Activated naive CD8-positive, alpha-beta T cell treated with anti-CD3 and anti-CD28 coated beads, Interleukin-2, amount 50 U/mL, for 24 hours (primary cell): ENCODE results near the gene COPS2.
"Not testable (repeated sequence)": the region's sequence is repeated elsewhere in the genome, so short reads cannot be mapped to it uniquely, and the experiment has no call there.

ENCODE experiments used
- ATAC-seq: fragments of 150-1000 bp; cut with Tn5 transposase; one replicate; pipeline ENCODE4 v1.10.0; 2021
- DNase-seq: peaks from one replicate; pipeline ENCODE4 v3.0.0; 2021
- H3K27ac Mint-ChIP-seq: one replicate; pipeline ENCODE4 v1.8.0; 2021; ENCODE audit warnings: mild to moderate bottlenecking, mixed read lengths
- H3K27me3 Mint-ChIP-seq: one replicate; pipeline ENCODE4 v1.8.0; 2021; ENCODE audit warnings: mixed read lengths
- H3K36me3 Mint-ChIP-seq: one replicate; pipeline ENCODE4 v1.8.0; 2021; ENCODE audit warnings: low read depth, mixed read lengths
- H3K4me1 Mint-ChIP-seq: one replicate; pipeline ENCODE4 v1.8.0; 2021; ENCODE audit warnings: mixed read lengths
- H3K4me3 Mint-ChIP-seq: one replicate; pipeline ENCODE4 v1.8.0; 2021; ENCODE audit warnings: mild to moderate bottlenecking, moderate library complexity, mixed read lengths
- H3K9me3 Mint-ChIP-seq: one replicate; pipeline ENCODE4 v1.8.0; 2021; ENCODE audit warnings: mixed read lengths

Gene COPS2

DNA sequence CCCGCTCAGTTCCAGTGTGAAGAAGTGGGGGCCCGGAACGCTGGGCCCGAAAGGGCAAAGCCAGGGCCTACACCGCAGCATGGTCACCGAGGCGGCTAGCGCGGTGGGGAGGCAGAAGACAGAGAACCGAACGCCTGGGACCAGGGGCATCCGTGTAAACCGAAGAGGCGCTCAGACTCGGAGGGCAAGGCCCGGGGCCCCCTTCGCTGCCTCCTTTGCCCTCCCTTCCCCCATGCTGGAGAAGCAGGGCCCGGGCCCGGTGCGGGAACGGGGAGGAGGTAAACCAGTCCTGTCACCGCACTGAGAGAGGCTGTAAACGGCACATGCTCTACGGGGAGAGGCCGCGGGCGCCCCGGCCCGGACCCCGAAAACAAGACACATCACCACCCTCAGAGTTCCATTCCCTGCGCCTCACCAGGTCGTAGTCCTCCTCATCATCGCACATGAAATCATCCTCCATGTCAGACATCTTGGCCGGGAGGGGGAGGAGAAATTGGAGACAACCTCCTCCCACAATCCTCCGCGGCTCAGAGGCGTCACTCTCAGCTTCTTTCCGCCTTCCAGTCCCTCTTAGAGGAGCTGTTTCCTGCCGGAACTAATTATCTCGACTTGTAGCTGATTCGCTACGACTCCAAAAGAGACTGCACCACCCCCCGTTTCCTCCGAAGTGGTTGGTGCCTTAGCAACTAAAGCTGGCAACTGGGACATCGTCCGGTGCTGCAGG, at the start of gene COPS2:
Gene COPS2 (minus strand): TSS at position 490 of the 724 bp plus-strand sequence. CDS start 21 bp downstream, at position 469.
- peaks cover 51% of the 10 kb centered on the region for H3K4me1 Mint-ChIP-seq
- peak within 1 kb of the TSS; percentile 100 for H3K27ac Mint-ChIP-seq

DNA sequence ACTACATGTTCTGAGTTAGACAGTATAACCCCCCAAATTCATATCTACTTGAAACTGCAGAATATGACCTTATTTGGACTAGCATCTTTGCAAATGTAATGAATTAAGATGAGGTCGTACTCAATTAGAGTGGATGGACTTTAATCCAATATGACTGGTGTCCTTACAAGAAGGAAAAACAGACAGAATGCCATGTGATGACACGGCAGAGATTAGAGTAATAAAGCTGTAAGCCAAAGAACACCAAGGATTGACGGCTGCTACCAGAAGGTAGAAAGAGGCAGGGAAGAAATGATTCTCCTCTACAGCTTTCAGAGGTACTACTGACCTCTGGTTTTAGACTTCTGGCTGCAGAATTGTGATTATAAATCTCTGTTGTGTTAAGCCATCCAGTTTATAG, 44.9 kb upstream of the COPS2 start:
- no peak overlapping the region for H3K27ac Mint-ChIP-seq
- H3K9me3 Mint-ChIP-seq: peaks cover 8% of the 10 kb centered on the region
- no peaks in the 10 kb centered on the region for H3K27me3 Mint-ChIP-seq
- no peak overlapping the region for H3K4me3 Mint-ChIP-seq
- peaks cover 28% of the 10 kb centered on the region for H3K36me3 Mint-ChIP-seq
- no peak for ATAC-seq
- peaks cover 6% of the 10 kb centered on the region for H3K4me1 Mint-ChIP-seq
- DNase-seq: no peak

More for the DNA sequence above, at the start of gene COPS2:
- H3K36me3 Mint-ChIP-seq: peaks cover 9% of the 10 kb centered on the region
- ATAC-seq (peak; percentile 99), DNase-seq (peak; percentile 90)
- H3K27me3 Mint-ChIP-seq: no peaks in the 10 kb centered on the region
- no peaks in the 10 kb centered on the region for H3K9me3 Mint-ChIP-seq
- peak within 1 kb of the TSS; percentile 100 for H3K4me3 Mint-ChIP-seq

DNA sequence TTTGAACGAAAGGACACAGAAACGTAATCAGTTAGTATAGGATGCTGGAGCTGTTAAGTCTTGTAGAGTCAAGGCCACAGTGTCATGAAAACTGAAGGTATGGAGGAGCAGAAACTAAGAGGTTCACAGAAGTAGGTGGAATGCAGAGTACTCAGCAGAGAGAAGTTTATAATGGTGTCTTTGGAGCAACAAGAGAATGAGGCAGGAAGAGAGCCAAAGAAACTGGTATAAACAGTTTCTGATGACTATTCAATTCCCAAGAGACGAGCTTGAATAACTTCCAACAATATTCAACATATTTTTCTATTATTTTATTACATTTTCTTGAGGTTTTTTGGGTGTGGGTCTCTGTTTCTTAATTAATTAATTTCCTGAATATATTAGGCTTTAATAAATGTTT, 44.3 kb upstream of the COPS2 start:
- Mint-ChIP-seq H3K4me1 (peaks cover 6% of the 10 kb centered on the region), H3K9me3 (peaks cover 1% of the 10 kb centered on the region), H3K27me3 (no peaks in the 10 kb centered on the region), H3K4me3 (no peak overlapping the region), H3K36me3 (peaks cover 21% of the 10 kb centered on the region), H3K27ac (no peak overlapping the region)
- ATAC-seq (no peak), DNase-seq (no peak)

DNA sequence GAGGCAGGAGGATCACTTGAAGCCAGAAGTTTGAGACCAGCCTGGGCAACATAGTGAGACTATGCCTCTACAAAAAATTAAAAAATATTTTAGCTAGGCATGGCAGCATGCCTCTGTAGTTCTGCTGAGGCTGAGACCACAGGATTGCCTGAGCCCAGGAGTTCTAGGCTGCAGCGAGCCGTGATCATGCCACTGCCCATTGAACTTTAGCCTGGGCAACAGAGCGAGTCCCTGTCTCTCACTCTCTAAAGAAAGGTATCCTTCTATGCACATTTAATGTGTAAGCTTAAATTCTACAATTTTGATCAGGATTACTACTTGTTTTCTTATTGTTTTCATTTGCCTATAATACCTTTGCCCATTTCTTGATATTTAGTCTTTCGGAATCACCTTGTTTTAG, 41.5 kb upstream of the COPS2 start:
- H3K4me1 Mint-ChIP-seq: peaks cover 8% of the 10 kb centered on the region
- ATAC-seq (no peak), DNase-seq (no peak)
- no peaks in the 10 kb centered on the region for H3K9me3 Mint-ChIP-seq
- H3K36me3 Mint-ChIP-seq: peaks cover 3% of the 10 kb centered on the region
- no peak overlapping the region for H3K4me3 Mint-ChIP-seq
- H3K27me3 Mint-ChIP-seq: no peaks in the 10 kb centered on the region
- no peak overlapping the region for H3K27ac Mint-ChIP-seq

DNA sequence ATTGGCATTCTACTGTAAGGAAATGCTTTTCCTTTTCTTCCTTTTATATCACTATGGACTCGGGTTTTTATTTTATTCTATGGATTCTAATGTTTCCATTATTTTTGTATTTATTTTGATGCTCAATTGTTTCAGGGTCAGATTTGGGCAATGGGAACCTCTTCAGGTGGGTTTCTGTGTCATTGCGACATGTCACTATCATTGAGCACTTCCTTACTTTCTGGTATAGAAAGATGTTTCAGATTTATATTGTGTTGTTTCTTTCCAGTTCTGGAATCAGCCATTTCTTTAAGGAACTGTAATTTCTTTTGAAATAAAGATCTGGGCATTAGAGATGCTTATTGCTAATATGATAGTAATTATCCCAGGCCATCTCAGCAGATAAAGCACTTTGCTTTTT, 36.5 kb upstream of the COPS2 start:
- Mint-ChIP-seq H3K9me3 (no peaks in the 10 kb centered on the region), H3K27ac (no peak overlapping the region), H3K36me3 (peaks cover 1% of the 10 kb centered on the region), H3K27me3 (no peaks in the 10 kb centered on the region), H3K4me3 (no peak overlapping the region), H3K4me1 (peaks cover 8% of the 10 kb centered on the region)
- ATAC-seq: no peak
- no peak for DNase-seq

DNA sequence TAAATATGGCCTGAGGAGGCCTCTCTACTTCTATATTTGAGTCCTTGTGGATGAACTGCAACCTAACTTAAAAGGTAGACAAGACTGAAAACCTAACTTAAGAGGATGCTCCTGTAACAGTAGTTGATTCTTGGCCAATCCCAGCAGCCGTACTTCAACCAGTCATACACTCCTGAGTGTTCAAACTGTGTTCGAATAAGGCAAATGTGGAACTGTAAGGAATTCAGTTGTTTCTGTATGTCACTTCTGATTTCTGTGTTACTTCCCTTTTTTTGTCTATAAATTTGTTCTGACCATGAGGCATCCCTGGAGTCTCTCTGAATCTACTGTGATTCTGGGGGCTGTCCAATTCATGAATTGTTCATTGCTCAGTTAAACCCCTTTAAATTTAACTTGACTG, 35.2 kb upstream of the COPS2 start:
- Mint-ChIP-seq H3K27ac (no peak overlapping the region), H3K9me3 (no peaks in the 10 kb centered on the region), H3K4me3 (no peak overlapping the region), H3K36me3 (peaks cover 9% of the 10 kb centered on the region), H3K27me3 (no peaks in the 10 kb centered on the region), H3K4me1 (peaks cover 11% of the 10 kb centered on the region)
- ATAC-seq: no peak
- no peak for DNase-seq

GRCh38 chr15:49189631-49190030, 34.2 kb upstream of the COPS2 start:
- Mint-ChIP-seq H3K9me3 (no peaks in the 10 kb centered on the region), H3K27me3 (no peaks in the 10 kb centered on the region), H3K27ac (no peak overlapping the region), H3K36me3 (peaks cover 15% of the 10 kb centered on the region), H3K4me1 (peaks cover 16% of the 10 kb centered on the region), H3K4me3 (no peak overlapping the region)
- no peak for DNase-seq
- ATAC-seq: no peak

GRCh38 chr15:49188933-49189332, 33.5 kb upstream of the COPS2 start:
- H3K9me3 Mint-ChIP-seq: no peaks in the 10 kb centered on the region
- H3K36me3 Mint-ChIP-seq: peaks cover 17% of the 10 kb centered on the region
- DNase-seq (no peak), ATAC-seq (no peak)
- H3K27ac Mint-ChIP-seq: no peak overlapping the region
- no peaks in the 10 kb centered on the region for H3K27me3 Mint-ChIP-seq
- H3K4me1 Mint-ChIP-seq: peaks cover 16% of the 10 kb centered on the region
- H3K4me3 Mint-ChIP-seq: no peak overlapping the region

DNA sequence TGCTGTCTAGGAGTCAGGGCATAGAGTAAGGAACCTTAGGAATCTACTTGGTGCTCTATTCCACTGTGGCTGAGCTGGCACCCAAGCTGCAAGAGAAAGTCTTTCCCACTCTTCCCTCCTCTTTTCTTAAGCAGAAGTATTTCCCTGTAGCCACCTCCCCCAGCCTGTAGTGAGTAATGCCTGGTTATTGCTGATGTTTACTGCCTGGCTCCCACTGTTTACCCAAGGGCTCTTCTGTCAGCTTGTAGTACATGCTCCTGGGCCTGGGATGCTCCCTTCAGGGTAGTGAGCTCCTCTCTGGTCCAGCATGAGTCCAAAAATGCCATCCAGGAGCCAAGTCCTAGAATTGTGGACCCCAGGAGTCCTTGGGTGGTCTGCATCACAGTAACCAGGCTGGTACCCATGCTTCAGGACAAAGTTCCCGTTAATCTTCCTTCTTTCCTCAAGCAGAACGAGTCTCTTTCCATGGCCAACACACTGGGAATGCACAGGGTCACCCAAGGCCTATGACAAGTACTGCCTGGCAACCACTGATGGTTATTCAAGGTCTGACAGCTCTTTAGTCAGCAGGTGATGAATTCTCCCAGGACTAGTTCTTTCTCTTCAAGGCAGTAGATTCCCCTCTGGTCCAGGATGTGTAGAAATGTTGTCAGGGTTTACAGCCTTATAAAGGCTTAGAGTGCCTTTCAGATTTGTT, 32.3 kb upstream of the COPS2 start:
- Mint-ChIP-seq H3K4me3 (no peak overlapping the region), H3K27ac (no peak overlapping the region), H3K36me3 (peaks cover 17% of the 10 kb centered on the region), H3K9me3 (no peaks in the 10 kb centered on the region), H3K27me3 (no peaks in the 10 kb centered on the region), H3K4me1 (peaks cover 16% of the 10 kb centered on the region)
- no peak for ATAC-seq
- DNase-seq: no peak

DNA sequence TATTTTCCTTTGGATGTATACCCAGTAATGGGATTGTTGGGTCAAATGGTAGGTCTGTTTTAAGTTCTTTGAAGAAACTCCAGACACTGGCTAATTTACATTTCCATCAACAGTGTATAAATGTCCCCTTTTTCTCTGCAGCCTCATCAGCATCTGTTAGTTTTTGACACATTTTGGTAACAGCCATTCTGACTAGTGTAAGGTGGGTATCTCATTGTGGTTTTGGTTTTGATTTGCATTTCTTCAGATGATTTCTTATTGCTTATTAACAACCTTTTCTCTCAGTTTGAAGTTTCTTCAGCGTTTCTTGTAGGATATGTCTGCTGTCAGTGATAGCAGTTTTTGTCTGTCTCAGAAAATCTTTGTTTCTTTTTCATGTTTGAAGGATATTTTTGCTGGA, 30.1 kb upstream of the COPS2 start:
- no peak for DNase-seq
- H3K4me1 Mint-ChIP-seq: peaks cover 13% of the 10 kb centered on the region

DNA sequence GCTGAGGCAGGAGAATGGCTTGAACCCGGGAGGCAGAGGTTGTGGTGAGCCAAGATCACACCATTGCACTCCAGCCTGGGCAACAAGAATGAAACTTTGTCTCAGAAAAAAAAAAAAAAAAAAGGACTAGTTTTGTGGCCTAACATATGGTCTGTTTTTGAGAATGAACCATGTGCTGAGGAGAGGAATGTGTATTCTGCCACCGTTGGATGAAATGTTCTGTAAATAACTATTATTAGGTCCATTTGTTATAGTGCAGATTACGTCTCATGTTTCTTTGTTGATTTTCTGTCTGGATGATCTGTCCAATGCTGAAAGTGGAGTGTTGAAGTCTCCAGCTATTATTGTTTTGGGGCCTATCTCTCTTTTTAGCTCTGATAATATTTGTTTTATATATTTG, 28.3 kb upstream of the COPS2 start:
- not testable (repeated sequence) for H3K9me3 Mint-ChIP-seq, H3K4me3 Mint-ChIP-seq, H3K27me3 Mint-ChIP-seq, H3K27ac Mint-ChIP-seq, DNase-seq, ATAC-seq
- peaks cover 24% of the 10 kb centered on the region for H3K36me3 Mint-ChIP-seq
- peaks cover 13% of the 10 kb centered on the region for H3K4me1 Mint-ChIP-seq

More for the DNA sequence above, 30.1 kb upstream of the COPS2 start:
- no peaks in the 10 kb centered on the region for H3K9me3 Mint-ChIP-seq
- no peak overlapping the region for H3K4me3 Mint-ChIP-seq
- peaks cover 24% of the 10 kb centered on the region for H3K36me3 Mint-ChIP-seq
- H3K27ac Mint-ChIP-seq: no peak overlapping the region
- H3K27me3 Mint-ChIP-seq: no peaks in the 10 kb centered on the region
- peak; percentile 46 for ATAC-seq

GRCh38 chr15:49182128-49182527, 26.7 kb upstream of the COPS2 start:
- ATAC-seq (no peak), DNase-seq (no peak)
- no peak overlapping the region for H3K27ac Mint-ChIP-seq
- peaks cover 13% of the 10 kb centered on the region for H3K4me1 Mint-ChIP-seq
- no peak overlapping the region for H3K4me3 Mint-ChIP-seq
- no peaks in the 10 kb centered on the region for H3K27me3 Mint-ChIP-seq
- peaks cover 29% of the 10 kb centered on the region for H3K36me3 Mint-ChIP-seq
- no peaks in the 10 kb centered on the region for H3K9me3 Mint-ChIP-seq

- Mint-ChIP-seq H3K27me3 (no peaks in the 10 kb centered on the region), H3K36me3 (peaks cover 18% of the 10 kb centered on the region), H3K4me3 (no peak overlapping the region), H3K9me3 (no peaks in the 10 kb centered on the region), H3K4me1 (peaks cover 2% of the 10 kb centered on the region), H3K27ac (no peak overlapping the region)
- ATAC-seq (no peak), DNase-seq (no peak)
These were observed 24.2 kb upstream of the COPS2 start for GRCh38 chr15:49179433-49180190.

- peaks cover 16% of the 10 kb centered on the region for H3K36me3 Mint-ChIP-seq
- no peaks in the 10 kb centered on the region for H3K9me3 Mint-ChIP-seq
- ATAC-seq: no peak
- no peak overlapping the region for H3K27ac Mint-ChIP-seq
- DNase-seq: no peak
- H3K4me3 Mint-ChIP-seq: no peak overlapping the region
- H3K27me3 Mint-ChIP-seq: no peaks in the 10 kb centered on the region
- H3K4me1 Mint-ChIP-seq: peaks cover 2% of the 10 kb centered on the region
These were observed 23.1 kb upstream of the COPS2 start for GRCh38 chr15:49178497-49178896.
